BE2C (cell line): ENCODE measurements around the gene YTHDF2.
"Not testable (repeated sequence)": the region's sequence is repeated elsewhere in the genome, so short reads cannot be mapped to it uniquely, and the experiment has no call there.

Experiments used
- DNase-seq: peaks from one replicate; pipeline ENCODE4 v3.0.0-alpha.2; 2020
- H3K27me3 ChIP-seq: fragments of 250-450 bp; sonication (Bioruptor Pico); 2 replicates; pipeline ENCODE4 v1.5.1; 2020; ENCODE audit warnings: mild to moderate bottlenecking
- H3K36me3 ChIP-seq: fragments of 250-450 bp; sonication (Bioruptor Pico); 2 replicates; pipeline ENCODE4 v1.5.1; 2020; ENCODE audit warnings: mild to moderate bottlenecking
- H3K4me1 ChIP-seq: fragments of 250-450 bp; sonication (Bioruptor Pico); 2 replicates; pipeline ENCODE4 v1.5.1; 2020
- H3K4me3 ChIP-seq: 2 replicates; pipeline ENCODE4 v1.5.1; 2011; ENCODE audit warnings: low read depth, low read length
- H3K9me3 ChIP-seq: fragments of 250-450 bp; sonication (Bioruptor Pico); 2 replicates; pipeline ENCODE4 v1.5.1; 2020
- TF ChIP-seq, protein P1 (sequence below): IDR thresholded peaks from 2 replicates; pipeline ENCODE4 v1.5.1; 2012; ENCODE audit warnings: mild to moderate bottlenecking, low read depth, low read length

Gene YTHDF2

DNA sequence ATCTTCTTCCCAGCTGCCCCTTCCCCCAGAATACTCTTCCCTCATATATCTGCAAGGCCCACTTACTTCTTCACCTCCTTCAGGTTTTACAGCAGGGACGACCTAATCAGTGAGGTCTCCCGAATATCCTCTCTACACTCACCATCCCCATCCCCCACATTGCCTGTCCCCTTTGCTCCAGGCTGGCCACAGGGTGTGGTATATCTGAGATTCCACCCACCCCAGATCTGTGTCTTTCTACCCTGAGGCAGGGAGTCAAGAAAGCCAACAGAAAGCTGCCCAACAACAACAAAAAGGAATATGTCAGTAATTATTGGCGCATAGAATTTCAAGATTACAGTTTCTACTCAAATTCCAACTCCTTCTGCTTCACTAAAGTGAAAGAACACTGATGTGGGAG lies 45.3 kb downstream of the YTHDF2 start:
- no peak for DNase-seq

DNA sequence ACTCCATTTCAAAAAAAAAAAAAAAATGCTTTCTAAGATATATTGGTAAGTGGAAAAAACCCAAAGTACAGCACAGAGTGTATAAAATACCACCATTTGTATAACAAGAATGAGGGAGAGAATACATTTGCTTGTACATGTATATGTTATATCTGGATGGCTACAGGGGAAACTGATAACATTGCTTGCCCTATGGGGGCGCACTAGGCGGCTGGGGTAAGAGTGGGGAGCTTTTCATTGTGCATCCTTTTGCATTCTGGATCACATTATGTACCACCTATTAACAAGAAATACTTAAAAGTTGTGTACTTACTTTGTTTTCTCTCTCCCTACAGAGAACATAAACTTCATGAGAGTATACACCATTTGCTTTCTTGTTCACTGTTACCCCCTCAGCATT lies 46.6 kb downstream of the YTHDF2 start:
- H3K9me3 ChIP-seq, result no peaks in the 10 kb centered on the region
- no peaks in the 10 kb centered on the region for H3K27me3 ChIP-seq
- no peak overlapping the region for H3K4me3 ChIP-seq
- no peak for DNase-seq
- H3K4me1 ChIP-seq, result no peaks in the 10 kb centered on the region
- no peaks in the 10 kb centered on the region for H3K36me3 ChIP-seq
- TF ChIP-seq, protein P1, sequence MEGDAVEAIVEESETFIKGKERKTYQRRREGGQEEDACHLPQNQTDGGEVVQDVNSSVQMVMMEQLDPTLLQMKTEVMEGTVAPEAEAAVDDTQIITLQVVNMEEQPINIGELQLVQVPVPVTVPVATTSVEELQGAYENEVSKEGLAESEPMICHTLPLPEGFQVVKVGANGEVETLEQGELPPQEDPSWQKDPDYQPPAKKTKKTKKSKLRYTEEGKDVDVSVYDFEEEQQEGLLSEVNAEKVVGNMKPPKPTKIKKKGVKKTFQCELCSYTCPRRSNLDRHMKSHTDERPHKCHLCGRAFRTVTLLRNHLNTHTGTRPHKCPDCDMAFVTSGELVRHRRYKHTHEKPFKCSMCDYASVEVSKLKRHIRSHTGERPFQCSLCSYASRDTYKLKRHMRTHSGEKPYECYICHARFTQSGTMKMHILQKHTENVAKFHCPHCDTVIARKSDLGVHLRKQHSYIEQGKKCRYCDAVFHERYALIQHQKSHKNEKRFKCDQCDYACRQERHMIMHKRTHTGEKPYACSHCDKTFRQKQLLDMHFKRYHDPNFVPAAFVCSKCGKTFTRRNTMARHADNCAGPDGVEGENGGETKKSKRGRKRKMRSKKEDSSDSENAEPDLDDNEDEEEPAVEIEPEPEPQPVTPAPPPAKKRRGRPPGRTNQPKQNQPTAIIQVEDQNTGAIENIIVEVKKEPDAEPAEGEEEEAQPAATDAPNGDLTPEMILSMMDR, result no peak

More for the DNA sequence above, 45.3 kb downstream of the YTHDF2 start:
- no peaks in the 10 kb centered on the region for H3K9me3 ChIP-seq
- no peak overlapping the region for H3K4me3 ChIP-seq
- H3K36me3 ChIP-seq, result no peaks in the 10 kb centered on the region
- H3K4me1 ChIP-seq, result no peaks in the 10 kb centered on the region
- no peaks in the 10 kb centered on the region for H3K27me3 ChIP-seq
- TF ChIP-seq, protein P1, result no peak

GRCh38 chr1:28789412-28789811 lies 52.7 kb downstream of the YTHDF2 start:
- no peaks in the 10 kb centered on the region for H3K36me3 ChIP-seq
- no peak for DNase-seq
- no peaks in the 10 kb centered on the region for H3K9me3 ChIP-seq
- no peaks in the 10 kb centered on the region for H3K27me3 ChIP-seq
- no peak overlapping the region for H3K4me3 ChIP-seq
- H3K4me1 ChIP-seq, result no peaks in the 10 kb centered on the region
- TF ChIP-seq, protein P1, result no peak

- H3K4me3 ChIP-seq, result no peak overlapping the region
- DNase-seq, result no peak
- no peaks in the 10 kb centered on the region for H3K27me3 ChIP-seq
- TF ChIP-seq, protein P1, result no peak
- H3K4me1 ChIP-seq, result no peaks in the 10 kb centered on the region
- no peaks in the 10 kb centered on the region for H3K9me3 ChIP-seq
- H3K36me3 ChIP-seq, result no peaks in the 10 kb centered on the region
These were observed 53.1 kb downstream of the YTHDF2 start for GRCh38 chr1:28789816-28790215.

DNA sequence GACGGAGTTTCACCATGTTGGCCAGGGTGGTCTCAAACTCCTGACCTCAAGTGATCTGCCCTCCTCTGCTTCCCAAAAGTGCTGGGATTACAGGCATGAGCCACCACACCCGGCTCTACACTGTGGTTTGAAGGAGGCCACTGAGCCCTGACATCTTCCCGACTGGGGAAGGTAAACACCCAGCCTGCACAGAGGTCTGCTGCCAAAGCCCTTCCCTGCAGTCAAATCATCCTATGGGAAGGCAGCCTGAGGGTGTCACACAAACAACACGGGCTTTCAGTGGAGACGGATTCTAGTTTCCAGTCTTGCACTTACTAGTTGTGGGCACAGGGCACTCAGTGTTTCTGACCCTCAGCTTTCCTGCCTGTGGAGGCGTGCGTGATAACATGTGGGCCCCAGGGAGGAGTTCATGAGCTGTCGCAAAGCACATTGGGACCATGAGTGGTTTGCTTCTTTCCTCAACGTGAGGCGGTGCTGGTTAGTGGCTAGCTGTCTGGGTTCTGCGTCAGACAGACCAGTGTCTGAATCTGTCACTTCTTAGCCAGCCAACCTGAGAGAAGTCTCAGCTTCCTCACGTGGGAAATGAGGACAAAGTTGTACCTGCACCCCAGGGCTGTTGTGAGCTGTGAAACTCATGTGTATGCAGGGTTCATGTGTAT lies 53.8 kb downstream of the YTHDF2 start:
- Histone ChIP-seq H3K4me3 (no peak overlapping the region), H3K9me3 (no peaks in the 10 kb centered on the region), H3K36me3 (no peaks in the 10 kb centered on the region), H3K27me3 (no peaks in the 10 kb centered on the region), H3K4me1 (no peaks in the 10 kb centered on the region)
- DNase-seq, result no peak
- TF ChIP-seq, protein P1, result no peak

DNA sequence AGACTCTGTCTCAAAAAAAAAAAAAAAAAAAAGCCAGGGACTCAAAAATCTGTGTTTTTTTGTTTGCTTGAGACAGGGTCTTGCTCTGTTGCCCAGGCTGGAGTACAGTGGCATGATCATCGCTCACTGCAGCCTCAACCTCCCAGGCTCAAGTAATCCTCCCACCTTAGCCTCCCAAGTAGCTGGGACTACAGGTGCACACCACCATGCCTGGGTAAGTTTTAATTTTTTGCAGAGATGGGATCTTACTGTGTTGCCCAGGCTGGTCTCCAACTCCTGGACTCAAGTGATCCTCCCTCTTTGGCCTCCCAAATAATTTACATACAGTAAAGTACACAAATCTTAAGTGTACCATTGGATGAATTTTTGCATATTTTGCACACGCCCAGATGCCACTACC lies 55.2 kb downstream of the YTHDF2 start:
- not testable (repeated sequence) for H3K27me3 ChIP-seq, DNase-seq, H3K9me3 ChIP-seq, H3K4me3 ChIP-seq, H3K4me1 ChIP-seq, H3K36me3 ChIP-seq
